DMS153 (cell line): ENCODE data around the gene CDH15.
A peak's percentile ranks its signal among the peaks of the same experiment; 100 is the strongest.

ENCODE experiments used
- DNase-seq: peaks from one replicate; lab custom pipeline; 2025; lab: John Stamatoyannopoulos, UW

CDH15 gene

GRCh38 chr16:89171216-89172170 is at the start of gene CDH15:
CDH15 (plus strand) TSS chr16:89171748; CDS start chr16:89171832, 84 bp downstream.
- DNase-seq = peak; percentile 94

DNA sequence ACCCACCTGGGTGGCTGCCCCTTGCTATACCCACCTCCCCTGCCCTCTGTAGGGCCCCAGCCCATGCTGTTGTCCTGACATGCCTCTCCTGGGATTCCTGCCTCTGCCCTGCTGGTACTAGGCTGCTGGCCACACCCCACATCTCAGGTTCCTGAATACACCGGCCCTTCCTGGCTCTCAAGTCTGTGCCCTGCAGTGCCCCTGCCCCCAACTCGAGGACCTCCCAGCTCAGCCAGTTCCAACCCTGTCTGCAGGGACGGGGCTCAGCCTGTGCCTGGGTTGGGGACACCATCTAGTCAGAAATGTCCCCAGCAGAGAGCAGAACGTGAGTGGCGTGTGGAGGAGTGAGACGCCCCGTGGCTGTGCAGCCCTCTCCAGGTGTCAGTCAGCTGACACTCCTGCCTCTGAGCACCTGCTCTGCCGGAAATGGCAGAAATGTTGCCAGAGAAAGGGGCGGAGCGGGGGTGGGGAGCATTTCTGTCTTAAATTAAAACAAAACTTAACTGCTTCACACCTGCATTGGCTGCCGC is 49.2 kb upstream of the CDH15 start:
- DNase-seq = peak; percentile 86

DNA sequence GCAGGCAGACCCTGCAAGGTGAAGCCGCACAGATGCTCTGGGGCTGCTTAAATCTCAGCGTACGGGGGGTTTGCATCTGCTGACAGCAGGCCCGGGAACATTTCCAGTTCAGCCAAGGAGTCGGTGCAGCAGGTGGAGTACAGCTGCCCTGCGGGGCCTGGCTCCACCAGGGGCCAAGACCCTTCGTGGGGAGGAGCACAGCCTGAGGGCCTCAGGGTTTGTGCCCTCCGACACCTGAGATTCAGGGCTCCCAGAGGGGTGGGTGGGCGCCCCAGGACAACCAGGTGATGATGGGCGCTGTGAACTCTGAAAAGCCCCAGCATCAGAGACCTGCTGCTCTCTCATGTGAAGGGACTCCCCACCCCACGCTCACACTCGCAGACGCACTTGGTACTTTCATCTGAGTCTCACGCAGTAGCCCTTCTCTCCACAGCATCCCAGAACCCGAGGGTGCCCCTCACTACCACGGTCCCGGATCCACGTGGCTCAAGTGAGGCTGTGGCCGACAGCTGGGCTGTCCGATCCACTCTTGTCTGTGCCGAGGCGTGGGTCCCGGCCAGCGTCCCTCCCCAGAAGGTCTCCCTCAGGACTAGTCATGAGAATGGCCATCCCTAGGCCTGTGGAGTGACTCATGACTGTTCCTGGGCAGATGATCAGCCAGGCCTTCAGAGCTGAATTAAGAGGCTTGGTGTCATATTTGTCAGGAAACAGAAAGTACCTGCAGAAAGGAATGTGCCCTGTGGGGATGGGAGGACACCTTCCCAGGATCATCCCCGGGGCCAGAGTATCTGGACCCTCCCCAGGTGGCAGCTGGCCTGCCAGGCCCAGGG is 48.3 kb upstream of the CDH15 start:
- no peak for DNase-seq

DNA sequence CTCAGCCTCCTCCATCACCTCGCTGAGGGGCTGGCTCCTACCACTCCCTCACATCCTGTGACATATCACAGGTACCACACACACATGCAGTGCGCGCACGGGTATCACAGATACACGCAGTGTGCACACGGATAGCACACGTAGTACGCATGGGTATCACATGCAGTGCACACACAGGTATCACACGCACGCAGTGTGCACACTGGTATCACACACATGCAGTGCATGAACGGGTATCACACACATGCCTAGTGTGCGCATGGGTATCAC is 47.8 kb upstream of the CDH15 start:
- no peak for DNase-seq

GRCh38 chr16:89129378-89129777 is 42.2 kb upstream of the CDH15 start:
- DNase-seq = no peak

DNA sequence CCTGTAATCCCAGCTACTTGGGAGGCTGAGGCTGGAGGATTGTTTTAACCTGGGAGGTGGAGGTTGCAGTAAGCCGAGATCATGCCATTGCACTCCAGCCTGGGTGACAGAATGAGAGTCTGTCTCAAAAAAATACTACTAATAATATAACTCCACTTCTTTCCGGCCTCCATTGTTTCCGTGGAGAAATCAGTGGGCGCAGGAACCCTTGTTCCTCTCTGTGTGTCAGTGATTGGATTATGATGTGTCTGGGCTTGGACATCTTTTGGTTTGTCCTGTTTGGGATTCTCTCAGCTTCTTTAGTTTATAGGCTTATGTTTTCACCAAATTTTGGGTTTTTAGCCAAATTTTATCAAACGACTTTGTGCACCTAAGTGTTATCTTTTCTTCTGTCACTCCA is 41.1 kb upstream of the CDH15 start:
- no peak for DNase-seq

DNA sequence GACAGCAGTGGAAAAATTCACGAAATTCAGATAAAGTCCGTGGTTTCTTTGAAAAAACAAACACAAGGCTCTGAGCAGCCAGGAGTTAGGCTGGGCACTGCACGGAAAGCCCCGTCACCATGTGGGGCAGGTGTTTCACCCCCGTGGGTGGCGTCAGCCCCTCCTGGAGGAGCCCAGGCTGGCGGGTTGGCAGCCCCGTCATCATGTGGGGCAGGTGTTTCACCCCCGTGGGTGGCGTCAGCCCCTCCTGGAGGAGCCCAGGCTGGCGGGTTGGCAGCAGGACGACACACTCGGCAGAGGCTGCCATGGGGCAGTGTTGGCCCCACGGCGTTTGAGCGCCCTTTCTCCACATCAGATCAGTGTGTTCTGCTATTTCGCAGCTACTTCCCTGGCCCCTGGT is 39.8 kb upstream of the CDH15 start:
- no peak for DNase-seq

- DNase-seq = no peak
Measured at GRCh38 chr16:89132194-89133005, 39.1 kb upstream of the CDH15 start.

DNA sequence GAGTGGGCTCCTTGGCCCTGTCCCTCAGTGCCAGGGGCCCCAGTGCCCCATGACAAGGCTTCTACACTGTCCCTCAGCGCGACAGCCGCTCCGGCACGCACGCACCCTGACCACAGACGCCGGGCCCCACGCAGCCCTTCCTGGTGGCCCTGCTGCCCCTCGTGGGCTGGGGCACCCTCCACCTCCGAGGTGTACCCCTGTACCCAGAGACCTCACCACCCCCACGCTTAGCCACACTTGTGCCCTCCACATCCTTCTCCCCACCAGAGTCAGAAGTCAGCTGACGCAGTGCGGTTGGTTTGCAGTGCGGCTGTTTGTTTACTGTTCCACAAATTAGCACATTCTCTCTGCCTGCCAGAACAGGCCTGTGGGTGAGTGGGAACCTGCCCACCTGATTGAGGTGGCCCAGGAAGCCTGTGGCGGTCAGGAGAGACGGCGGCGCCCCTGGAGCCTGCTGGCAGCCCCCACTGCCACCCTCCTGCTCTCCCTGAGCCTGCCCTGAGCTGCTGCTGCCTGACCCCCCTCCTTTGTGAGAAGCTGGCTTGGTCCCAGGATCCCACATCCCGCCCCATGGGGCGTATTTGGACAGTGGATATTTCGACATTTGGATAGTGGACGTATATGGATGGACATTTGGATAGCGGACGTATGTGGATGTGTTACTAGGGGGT is 38.0 kb upstream of the CDH15 start:
- DNase-seq = no peak

DNA sequence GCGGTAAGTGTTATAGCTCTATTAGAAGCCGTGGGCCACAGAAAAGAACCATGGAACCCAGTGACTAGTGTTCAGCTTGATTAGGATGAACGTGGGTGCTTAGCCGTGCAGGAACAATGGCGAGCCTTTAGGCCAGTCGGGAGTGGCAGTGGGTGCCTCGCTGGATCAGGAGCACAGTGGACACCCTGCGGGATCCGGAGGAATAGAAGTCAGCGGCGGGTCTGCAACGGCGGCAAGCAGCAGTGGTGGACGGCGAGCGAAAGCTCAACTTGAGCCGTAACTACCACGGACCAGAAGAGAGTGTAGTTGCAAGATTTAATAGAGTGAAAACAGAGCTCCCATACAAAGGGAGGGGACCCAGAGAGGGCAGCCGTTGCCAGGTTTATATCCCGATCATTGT is 37.3 kb upstream of the CDH15 start:
- no peak for DNase-seq

GRCh38 chr16:89135166-89135565 is 36.4 kb upstream of the CDH15 start:
- no peak for DNase-seq

DNA sequence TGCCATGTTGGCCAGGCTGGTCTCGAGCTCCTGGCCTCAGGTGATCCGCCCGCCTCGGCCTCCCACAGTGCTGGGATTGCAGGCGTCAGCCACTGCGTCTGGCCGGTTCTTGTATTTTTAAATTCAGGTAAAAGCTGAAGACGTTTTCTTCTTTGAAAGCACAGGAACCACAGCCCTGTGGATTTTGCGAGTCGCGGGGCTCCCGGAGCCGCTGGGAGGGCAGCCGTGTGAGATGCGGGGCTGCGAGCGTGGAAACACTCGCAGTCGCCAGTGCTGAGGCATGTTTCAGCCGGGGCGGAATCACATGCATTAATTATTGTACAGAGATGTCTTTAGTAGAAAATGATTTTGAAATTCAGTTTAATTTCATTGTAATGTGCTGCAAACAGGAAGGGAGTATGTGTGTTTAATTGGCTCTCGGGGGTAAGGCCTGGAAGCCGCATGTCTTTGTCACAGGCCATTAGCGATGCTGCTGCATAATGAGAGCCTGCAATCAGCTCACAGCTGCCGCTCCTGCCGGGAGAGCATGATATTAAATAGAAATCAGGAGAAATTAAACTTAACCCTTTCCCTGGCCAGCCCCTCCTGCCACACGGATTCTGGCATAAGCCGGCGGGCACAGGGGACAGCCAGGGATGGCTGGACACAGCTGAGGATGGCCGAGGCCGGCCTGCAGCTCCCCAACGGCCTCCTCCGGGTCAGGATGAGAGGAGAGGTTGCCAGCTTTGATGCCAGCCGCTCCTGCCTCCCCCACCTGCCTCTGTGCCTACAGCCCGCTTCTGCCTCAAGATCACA is 35.4 kb upstream of the CDH15 start:
- no peak for DNase-seq

- no peak for DNase-seq
Measured at GRCh38 chr16:89136931-89137330, 34.6 kb upstream of the CDH15 start.

- DNase-seq = no peak
Measured at GRCh38 chr16:89137666-89138512, 33.7 kb upstream of the CDH15 start.

- DNase-seq = no peak
Measured at GRCh38 chr16:89138513-89138795, 33.1 kb upstream of the CDH15 start.

DNA sequence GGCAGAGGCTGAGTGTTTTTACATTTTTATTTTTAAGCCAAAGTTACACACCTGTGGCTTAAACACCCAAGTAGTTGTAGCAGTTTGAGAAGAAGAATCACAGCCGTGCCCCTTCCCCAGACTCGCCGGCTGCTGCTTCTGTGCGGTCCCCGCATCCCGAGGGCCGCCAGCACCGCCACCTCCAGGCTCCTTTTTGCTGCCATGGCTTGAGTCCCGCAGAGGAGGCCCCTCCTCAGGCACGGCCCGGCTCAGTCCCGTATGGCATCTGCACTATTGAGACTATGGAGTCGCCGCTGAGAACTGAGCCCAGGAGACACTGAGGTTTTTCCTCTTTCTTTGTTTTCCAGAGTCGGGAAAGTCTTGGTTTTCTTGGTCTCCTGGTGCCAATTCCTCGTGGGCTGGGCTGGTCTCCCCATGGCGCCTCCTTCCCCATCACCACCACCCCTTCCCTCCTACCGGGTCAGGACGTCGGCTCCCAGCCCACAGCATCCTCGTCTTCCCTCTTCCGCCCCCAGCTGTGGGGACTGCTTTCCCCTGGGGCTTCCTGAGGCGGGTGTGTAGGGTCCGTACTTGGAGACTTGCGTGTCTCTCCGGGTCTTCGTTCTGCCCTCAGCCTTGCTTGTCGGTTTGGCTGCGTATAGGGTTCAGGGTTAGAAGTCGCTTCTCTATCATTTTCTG is 32.6 kb upstream of the CDH15 start:
- no peak for DNase-seq

GRCh38 chr16:89139907-89140361 is 31.6 kb upstream of the CDH15 start:
- no peak for DNase-seq

DNA sequence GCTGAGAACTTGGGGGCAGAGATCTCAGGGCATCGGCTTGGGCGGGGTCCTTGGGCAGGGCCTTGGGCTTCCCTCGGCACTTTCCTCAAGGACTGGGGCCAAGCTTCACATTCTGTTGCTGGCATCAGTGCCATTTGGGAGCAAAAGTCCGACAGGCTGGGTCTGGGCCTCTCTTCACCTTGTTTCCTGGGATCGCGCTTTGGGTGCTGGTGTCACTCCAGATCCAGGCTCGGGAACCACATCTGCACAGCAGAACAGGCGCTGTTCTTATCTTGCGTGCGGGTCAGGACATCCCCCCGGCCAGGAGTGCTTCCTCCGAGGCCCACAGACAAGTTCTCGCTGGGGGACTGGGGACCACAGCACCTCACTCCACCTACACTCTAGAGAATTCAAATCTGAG is 31.1 kb upstream of the CDH15 start:
- no peak for DNase-seq
